DND-41 (cell line): Measurements from ENCODE around the gene EDNRA.

ENCODE experiments used
- ATAC-seq: fragments of 200-7000 bp; cut with Tn5 transposase; 3 replicates; pipeline ENCODE4 v1.9.1; 2021; ENCODE audit warnings: low read depth; ENCODE audit not compliant: insufficient read depth
- DNase-seq: peaks from one replicate; pipeline ENCODE4 v3.0.0-alpha.2; 2020
- H2AFZ ChIP-seq: 2 replicates; pipeline ENCODE4 v1.6.0; 2012; ENCODE audit warnings: low read depth, low read length
- H3K27ac ChIP-seq: 2 replicates; pipeline ENCODE4 v1.5.1; 2012; ENCODE audit warnings: low read length, inconsistent platforms
- H3K27me3 ChIP-seq: fragments of 200-600 bp; sonication (generic); 2 replicates; pipeline ENCODE4 v1.6.0; 2012; ENCODE audit warnings: low read length, mild to moderate bottlenecking, inconsistent platforms; ENCODE audit not compliant: insufficient read depth, poor library complexity
- H3K36me3 ChIP-seq: 2 replicates; pipeline ENCODE4 v1.5.1; 2012; ENCODE audit warnings: low read length, inconsistent platforms; ENCODE audit not compliant: insufficient read depth
- H3K4me1 ChIP-seq: 2 replicates; pipeline ENCODE4 v1.5.1; 2012; ENCODE audit warnings: mild to moderate bottlenecking, low read length; ENCODE audit not compliant: insufficient read depth
- H3K4me2 ChIP-seq: 2 replicates; pipeline ENCODE4 v1.6.0; 2012; ENCODE audit warnings: mild to moderate bottlenecking, moderate library complexity, low read length, inconsistent platforms; ENCODE audit not compliant: insufficient read depth
- H3K4me3 ChIP-seq, 2 experiments: fragments of 200-600 bp in 1 of 2; shearing (Covaris generic) in 1 of 2; 2 replicates each; pipeline ENCODE4 v1.5.1; 2012 to 2016; ENCODE audit warnings: inconsistent platforms in 2 of 2, low read length in 2 of 2, mild to moderate bottlenecking in 2 of 2, low read depth in 1 of 2, moderate library complexity in 1 of 2
- H3K79me2 ChIP-seq: 2 replicates; pipeline ENCODE4 v1.6.0; 2012; ENCODE audit warnings: low read length, inconsistent platforms; ENCODE audit not compliant: insufficient read depth
- H3K9ac ChIP-seq: 2 replicates; pipeline ENCODE4 v1.6.0; 2012; ENCODE audit warnings: low read depth, mild to moderate bottlenecking, inconsistent platforms, low read length, moderate library complexity
- H3K9me3 ChIP-seq: 2 replicates; pipeline ENCODE4 v1.5.1; 2012; ENCODE audit warnings: low read length, moderate library complexity, mild to moderate bottlenecking, inconsistent platforms; ENCODE audit not compliant: insufficient read depth, severe bottlenecking
- H4K20me1 ChIP-seq: 2 replicates; pipeline ENCODE4 v1.6.0; 2012; ENCODE audit warnings: low read length; ENCODE audit not compliant: insufficient read depth
- EZH2 ChIP-seq: IDR thresholded peaks from 3 replicates; pipeline ENCODE4 v1.6.1; 2012; ENCODE audit warnings: borderline replicate concordance, low read depth, mild to moderate bottlenecking, moderate library complexity, low read length, inconsistent platforms; ENCODE audit not compliant: severe bottlenecking
- TF ChIP-seq, protein P1 (sequence below): IDR thresholded peaks from 2 replicates; pipeline ENCODE4 v1.5.1; 2012; ENCODE audit warnings: borderline replicate concordance, low read length, moderate library complexity, mild to moderate bottlenecking; ENCODE audit not compliant: poor library complexity, severe bottlenecking; ENCODE audit errors: extremely low read depth

Gene EDNRA

DNA sequence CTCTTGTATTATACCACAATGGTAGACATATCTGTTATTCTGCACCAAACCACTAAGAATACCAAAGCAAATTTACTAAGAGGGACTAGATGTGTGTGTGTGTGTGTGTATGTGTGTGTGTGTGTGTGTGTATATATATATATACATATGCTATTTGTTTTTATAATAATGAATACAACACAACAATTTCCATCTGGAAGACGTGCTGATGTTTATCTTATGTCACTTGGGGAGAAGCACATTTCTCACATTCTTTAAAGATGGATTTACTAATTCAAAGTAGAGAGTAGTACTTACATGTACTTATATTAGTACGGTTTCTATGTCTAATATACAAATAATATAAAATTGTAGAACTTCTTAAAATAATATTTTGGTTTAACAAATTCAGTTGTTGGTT, 52.0 kb downstream of the EDNRA start:
- TF ChIP-seq, protein P1, sequence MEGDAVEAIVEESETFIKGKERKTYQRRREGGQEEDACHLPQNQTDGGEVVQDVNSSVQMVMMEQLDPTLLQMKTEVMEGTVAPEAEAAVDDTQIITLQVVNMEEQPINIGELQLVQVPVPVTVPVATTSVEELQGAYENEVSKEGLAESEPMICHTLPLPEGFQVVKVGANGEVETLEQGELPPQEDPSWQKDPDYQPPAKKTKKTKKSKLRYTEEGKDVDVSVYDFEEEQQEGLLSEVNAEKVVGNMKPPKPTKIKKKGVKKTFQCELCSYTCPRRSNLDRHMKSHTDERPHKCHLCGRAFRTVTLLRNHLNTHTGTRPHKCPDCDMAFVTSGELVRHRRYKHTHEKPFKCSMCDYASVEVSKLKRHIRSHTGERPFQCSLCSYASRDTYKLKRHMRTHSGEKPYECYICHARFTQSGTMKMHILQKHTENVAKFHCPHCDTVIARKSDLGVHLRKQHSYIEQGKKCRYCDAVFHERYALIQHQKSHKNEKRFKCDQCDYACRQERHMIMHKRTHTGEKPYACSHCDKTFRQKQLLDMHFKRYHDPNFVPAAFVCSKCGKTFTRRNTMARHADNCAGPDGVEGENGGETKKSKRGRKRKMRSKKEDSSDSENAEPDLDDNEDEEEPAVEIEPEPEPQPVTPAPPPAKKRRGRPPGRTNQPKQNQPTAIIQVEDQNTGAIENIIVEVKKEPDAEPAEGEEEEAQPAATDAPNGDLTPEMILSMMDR = no peak
- TF ChIP-seq EZH2 = no peak
- no peaks in the 10 kb centered on the region for H4K20me1 ChIP-seq
- no peak overlapping the region for H3K4me3 ChIP-seq
- H3K4me2 ChIP-seq = no peak overlapping the region
- DNase-seq (no peak), ATAC-seq (no peak)
- H3K27ac ChIP-seq = no peak overlapping the region
- H3K9ac ChIP-seq = no peak overlapping the region
- no peaks in the 10 kb centered on the region for H3K27me3 ChIP-seq
- no peaks in the 10 kb centered on the region for H3K9me3 ChIP-seq
- no peaks in the 10 kb centered on the region for H3K79me2 ChIP-seq
- H2AFZ ChIP-seq = no peak overlapping the region
- no peaks in the 10 kb centered on the region for H3K4me1 ChIP-seq
- no peaks in the 10 kb centered on the region for H3K36me3 ChIP-seq

DNA sequence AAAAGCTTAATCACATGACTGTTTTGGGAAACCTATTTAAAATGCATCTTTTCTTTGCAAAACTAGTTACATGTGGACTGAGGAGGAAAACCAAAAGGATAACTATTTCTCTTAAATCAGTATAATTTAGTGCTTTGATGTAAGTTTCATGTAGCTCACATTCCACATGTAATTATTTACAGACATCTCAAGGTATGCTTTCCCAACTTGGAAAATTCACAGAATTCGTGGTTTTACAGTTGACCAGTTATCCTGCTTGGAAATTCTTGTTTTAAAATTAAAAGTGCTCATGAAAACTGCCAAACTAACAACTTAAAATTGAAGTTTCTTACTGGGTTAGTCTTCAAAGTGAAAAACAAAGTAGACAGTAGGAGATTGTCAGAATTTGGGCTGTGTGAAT, 52.4 kb downstream of the EDNRA start:
- TF ChIP-seq EZH2 = no peak
- TF ChIP-seq, protein P1 = no peak
- Histone ChIP-seq H4K20me1 (no peaks in the 10 kb centered on the region), H3K9me3 (no peaks in the 10 kb centered on the region), H3K27me3 (peaks cover 2% of the 10 kb centered on the region), H3K9ac (no peak overlapping the region), H3K36me3 (no peaks in the 10 kb centered on the region), H3K4me2 (no peak overlapping the region), H3K4me1 (no peaks in the 10 kb centered on the region), H3K79me2 (no peaks in the 10 kb centered on the region), H3K4me3 (no peak overlapping the region), H3K27ac (no peak overlapping the region), H2AFZ (no peak overlapping the region)
- ATAC-seq (no peak), DNase-seq (no peak)

DNA sequence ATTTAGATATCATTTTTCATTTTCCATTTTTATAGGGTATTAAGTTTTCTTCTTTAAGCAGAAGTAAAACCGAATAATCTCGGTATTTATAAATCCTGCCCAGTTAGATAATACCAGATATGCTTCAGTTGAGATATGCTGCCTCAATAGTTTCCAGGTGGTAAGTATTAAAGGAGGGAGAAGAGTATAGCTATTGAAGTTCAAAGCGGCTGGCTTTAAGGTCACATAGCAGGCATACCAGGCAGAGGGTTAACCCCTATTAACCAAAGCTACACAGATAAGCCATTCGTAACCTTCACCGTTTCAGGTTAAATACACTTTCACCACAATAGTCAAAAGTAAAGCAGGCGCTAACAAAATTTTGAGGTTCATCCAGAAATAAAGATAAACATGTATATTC, 54.2 kb downstream of the EDNRA start:
- Histone ChIP-seq H3K36me3 (no peaks in the 10 kb centered on the region), H3K9me3 (no peaks in the 10 kb centered on the region), H3K79me2 (no peaks in the 10 kb centered on the region), H2AFZ (no peak overlapping the region), H3K9ac (no peak overlapping the region), H3K4me3 (no peak overlapping the region), H3K4me2 (no peak overlapping the region), H3K27ac (no peak overlapping the region), H3K27me3 (peaks cover 2% of the 10 kb centered on the region), H4K20me1 (no peaks in the 10 kb centered on the region), H3K4me1 (no peaks in the 10 kb centered on the region)
- no peak for TF ChIP-seq EZH2
- TF ChIP-seq, protein P1 = no peak
- DNase-seq (no peak), ATAC-seq (no peak)

DNA sequence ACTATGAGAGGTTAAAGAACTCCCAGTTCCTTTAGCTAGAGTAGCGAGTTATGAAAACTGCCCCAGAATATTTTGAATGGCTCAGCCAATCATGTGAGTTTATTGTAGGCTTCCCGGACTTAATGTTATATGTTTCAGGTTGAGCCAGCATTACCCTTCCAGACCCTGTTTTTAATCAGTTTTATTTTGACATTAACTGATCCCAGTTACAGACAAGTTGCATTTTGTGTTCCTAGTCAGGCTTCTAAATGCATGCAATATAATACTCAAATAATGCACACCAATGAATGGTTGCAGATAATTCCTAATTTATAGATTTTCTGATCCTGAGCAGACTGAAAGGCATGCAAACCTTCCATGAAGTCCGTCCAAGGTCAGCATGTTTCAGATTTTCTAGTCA, 57.8 kb downstream of the EDNRA start:
- Histone ChIP-seq H3K27me3 (peaks cover 2% of the 10 kb centered on the region), H3K4me2 (no peak overlapping the region), H4K20me1 (no peaks in the 10 kb centered on the region), H3K27ac (no peak overlapping the region), H3K9me3 (no peaks in the 10 kb centered on the region), H3K36me3 (no peaks in the 10 kb centered on the region), H3K4me1 (no peaks in the 10 kb centered on the region), H3K4me3 (no peak overlapping the region), H2AFZ (no peak overlapping the region), H3K79me2 (no peaks in the 10 kb centered on the region), H3K9ac (no peak overlapping the region)
- TF ChIP-seq EZH2 = no peak
- TF ChIP-seq, protein P1 = no peak
- ATAC-seq (no peak), DNase-seq (no peak)
